Mesenchymal stem cell (in vitro differentiated cells and primary cell): ENCODE results near the gene KIAA0232.

Experiments
- DNase-seq: peaks from one replicate; pipeline ENCODE4 v3.0.0-alpha.2; 2013
- H2AFZ ChIP-seq: one replicate; pipeline ENCODE4 v1.6.1; 2013; ENCODE audit warnings: low read depth, mild to moderate bottlenecking, control low read depth, inconsistent platforms, low read length, moderate library complexity
- H2AK5ac ChIP-seq: 2 replicates; pipeline ENCODE4 v1.6.1; 2013; ENCODE audit warnings: low read length, moderate library complexity, mild to moderate bottlenecking, inconsistent platforms; ENCODE audit not compliant: severe bottlenecking
- H2BK120ac ChIP-seq: one replicate; pipeline ENCODE4 v1.6.1; 2013; ENCODE audit warnings: low read depth, mild to moderate bottlenecking, inconsistent platforms, low read length, moderate library complexity
- H2BK12ac ChIP-seq, 2 experiments: one replicate each; pipeline ENCODE4 v1.6.1; 2013; ENCODE audit warnings: inconsistent platforms in 2 of 2, low read length in 2 of 2, mild to moderate bottlenecking in 2 of 2, moderate library complexity in 2 of 2, control low read depth in 1 of 2
- H2BK15ac ChIP-seq: one replicate; pipeline ENCODE4 v1.6.1; 2013; ENCODE audit warnings: mild to moderate bottlenecking, low read depth, inconsistent platforms; ENCODE audit not compliant: poor library complexity, severe bottlenecking
- H2BK5ac ChIP-seq: 2 replicates; pipeline ENCODE4 v1.6.1; 2013; ENCODE audit warnings: low read depth, mild to moderate bottlenecking, low read length, control low read depth, inconsistent platforms; ENCODE audit not compliant: poor library complexity, severe bottlenecking
- H3K14ac ChIP-seq, 2 experiments: one replicate each; pipeline ENCODE4 v1.6.1; 2013; ENCODE audit warnings: inconsistent platforms in 2 of 2, low read length in 2 of 2, control low read depth in 1 of 2, mild to moderate bottlenecking in 1 of 2, moderate library complexity in 1 of 2
- H3K18ac ChIP-seq, 2 experiments: one replicate each; pipeline ENCODE4 v1.6.1; 2013; ENCODE audit warnings: inconsistent platforms in 2 of 2, low read length in 2 of 2, control low read depth in 1 of 2, low read depth in 1 of 2, mild to moderate bottlenecking in 1 of 2
- H3K23ac ChIP-seq, 2 experiments: one replicate each; pipeline ENCODE4 v1.6.1; 2013; ENCODE audit warnings: inconsistent platforms in 2 of 2, low read length in 2 of 2, mild to moderate bottlenecking in 2 of 2, moderate library complexity in 2 of 2, control low read depth in 1 of 2
- H3K27ac ChIP-seq: 2 replicates; pipeline ENCODE4 v1.5.1; 2013; ENCODE audit warnings: mild to moderate bottlenecking, moderate library complexity, low read length, control low read depth, inconsistent platforms; ENCODE audit not compliant: poor library complexity, severe bottlenecking
- H3K27me3 ChIP-seq, 2 experiments: 2 replicates each; pipeline versions ENCODE4 v1.6.1 to v1.7.0; 2013; ENCODE audit warnings: low read length in 2 of 2, mild to moderate bottlenecking in 2 of 2, moderate library complexity in 2 of 2, control low read depth in 1 of 2, inconsistent platforms in 1 of 2; ENCODE audit not compliant: control insufficient read depth in 1 of 2, insufficient read depth in 1 of 2
- H3K36me3 ChIP-seq, 2 experiments: 2 replicates each; pipeline versions ENCODE4 v1.6.1 to v1.7.0; 2013; ENCODE audit warnings: low read length in 2 of 2, control low read depth in 1 of 2, inconsistent platforms in 1 of 2, low read depth in 1 of 2, mild to moderate bottlenecking in 1 of 2; ENCODE audit not compliant: insufficient read depth in 2 of 2, control insufficient read depth in 1 of 2
- H3K4ac ChIP-seq, 2 experiments: one replicate each; pipeline ENCODE4 v1.6.1; 2013; ENCODE audit warnings: inconsistent platforms in 2 of 2, low read length in 2 of 2, mild to moderate bottlenecking in 2 of 2, moderate library complexity in 2 of 2, control low read depth in 1 of 2, low read depth in 1 of 2
- H3K4me1 ChIP-seq: 2 replicates; pipeline ENCODE4 v1.6.1; 2013; ENCODE audit warnings: low read depth, low read length, control low read depth; ENCODE audit not compliant: control insufficient read depth, insufficient read depth
- H3K4me2 ChIP-seq: 2 replicates; pipeline ENCODE4 v1.6.1; 2013; ENCODE audit warnings: low read length, mild to moderate bottlenecking, inconsistent platforms; ENCODE audit not compliant: poor library complexity, severe bottlenecking
- H3K4me3 ChIP-seq, 2 experiments: 2 replicates each; pipeline versions ENCODE4 v1.5.1 to v1.7.0; 2013; ENCODE audit warnings: low read length in 2 of 2, mild to moderate bottlenecking in 2 of 2, control low read depth in 1 of 2, low read depth in 1 of 2; ENCODE audit not compliant: insufficient read depth in 1 of 2
- H3K79me1 ChIP-seq: replicated peaks from 2 replicates; pipeline ENCODE4 v1.6.1; 2013; ENCODE audit warnings: mild to moderate bottlenecking, control low read depth, low read length, inconsistent platforms; ENCODE audit not compliant: poor library complexity, severe bottlenecking
- H3K9ac ChIP-seq: 2 replicates; pipeline ENCODE4 v1.7.0; 2013; ENCODE audit warnings: mild to moderate bottlenecking, low read length, moderate library complexity
- H3K9me3 ChIP-seq: 2 replicates; pipeline ENCODE4 v1.7.0; 2013; ENCODE audit warnings: mild to moderate bottlenecking, low read length; ENCODE audit not compliant: control insufficient read depth
- H4K8ac ChIP-seq: one replicate; pipeline ENCODE4 v1.6.1; 2013; ENCODE audit warnings: inconsistent platforms, mild to moderate bottlenecking, low read length, moderate library complexity
- H4K91ac ChIP-seq: one replicate; pipeline ENCODE4 v1.6.1; 2013; ENCODE audit warnings: mild to moderate bottlenecking, low read length, inconsistent platforms
- WGBS: methylation state at CpG from one replicate; pipeline ENCODE4 v1.1.7; 2013; ENCODE audit warnings: mixed read lengths; 5-methylcytosine and 5-hydroxymethylcytosine counted together

The KIAA0232 gene

DNA sequence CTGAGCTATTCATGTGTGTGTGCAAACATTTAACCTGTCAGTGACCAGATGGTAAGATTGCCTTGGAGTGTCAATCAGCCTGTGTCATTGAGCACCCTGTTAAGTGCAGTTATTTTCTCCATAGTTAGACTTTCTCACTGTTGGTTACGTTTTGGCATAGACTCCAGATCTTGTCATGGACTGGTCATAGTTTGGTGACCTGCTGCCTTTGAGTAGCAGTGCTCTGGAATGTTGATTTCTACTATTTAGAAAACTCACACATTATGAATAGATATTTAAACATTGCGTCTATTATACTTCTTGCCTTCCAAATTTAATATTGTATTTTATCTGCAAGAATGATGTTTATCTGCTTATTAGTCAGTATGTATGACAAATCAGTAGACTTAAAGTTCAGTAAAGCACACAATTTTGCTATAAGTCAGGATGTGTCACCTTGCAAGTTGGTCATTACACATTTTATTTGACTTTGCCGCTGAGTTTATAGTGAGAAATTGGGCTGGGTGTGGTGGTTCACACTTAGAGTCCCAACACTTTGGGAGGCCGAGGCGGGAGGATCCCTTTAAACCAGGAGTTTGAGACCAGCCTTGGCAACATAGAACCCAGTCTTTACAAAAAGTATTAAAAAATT lies 42.4 kb downstream of the KIAA0232 start:
- peaks cover 10 to 44% of the 10 kb centered on the region in 2 experiments for H3K36me3 ChIP-seq
- H2AFZ ChIP-seq = no peak overlapping the region
- H4K91ac ChIP-seq = no peak overlapping the region
- peaks cover 10% of the 10 kb centered on the region for H3K9me3 ChIP-seq
- H2BK120ac ChIP-seq = no peak overlapping the region
- H3K27ac ChIP-seq = no peak overlapping the region
- H3K4me1 ChIP-seq = peaks cover 1% of the 10 kb centered on the region
- H4K8ac ChIP-seq = no peak overlapping the region
- H3K18ac ChIP-seq = no peak overlapping the region
- no peak overlapping the region for H3K4ac ChIP-seq
- DNase-seq = no peak
- H3K4me3 ChIP-seq = no peak overlapping the region
- H3K23ac ChIP-seq = no peak overlapping the region
- H3K4me2 ChIP-seq = no peak overlapping the region
- H2AK5ac ChIP-seq = no peak overlapping the region
- H3K9ac ChIP-seq = no peak overlapping the region
- H2BK15ac ChIP-seq = no peak overlapping the region
- H3K27me3 ChIP-seq = no peaks in the 10 kb centered on the region
- H3K14ac ChIP-seq = no peak overlapping the region
- WGBS = 100% methylated on average over 4 of the region's 5 CpGs
- H3K79me1 ChIP-seq = peaks cover 23% of the 10 kb centered on the region
- no peak overlapping the region for H2BK5ac ChIP-seq
- no peak overlapping the region for H2BK12ac ChIP-seq

DNA sequence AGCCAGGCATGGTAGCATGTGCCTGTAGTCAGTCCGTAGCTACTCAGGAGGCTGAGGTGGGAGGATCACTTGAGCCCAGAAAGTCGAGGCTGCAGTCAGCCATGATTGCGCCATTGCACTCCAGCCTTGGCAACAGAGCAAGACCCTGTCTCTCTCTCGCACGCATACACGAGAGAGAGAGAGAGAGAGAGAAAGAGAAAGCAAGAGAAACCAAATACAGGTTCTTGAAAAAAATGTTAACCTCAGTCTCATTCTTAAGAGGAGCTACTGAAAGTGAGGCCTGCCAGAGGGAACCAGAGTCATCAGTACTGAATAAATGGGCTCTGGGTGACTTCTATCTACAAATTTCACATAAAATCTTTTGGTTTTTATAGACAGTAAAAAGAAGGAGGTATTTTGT lies 42.9 kb downstream of the KIAA0232 start:
- H2AFZ ChIP-seq = no peak overlapping the region
- no peak for DNase-seq
- WGBS = 90% methylated on average over 6 of the region's 6 CpGs
- H2BK5ac ChIP-seq = no peak overlapping the region
- no peak overlapping the region for H2BK120ac ChIP-seq
- H3K4ac ChIP-seq = no peak overlapping the region
- no peak overlapping the region for H3K9ac ChIP-seq
- no peak overlapping the region for H4K8ac ChIP-seq
- no peak overlapping the region for H3K4me2 ChIP-seq
- no peak overlapping the region for H3K18ac ChIP-seq
- H3K14ac ChIP-seq = no peak overlapping the region
- no peak overlapping the region for H2BK15ac ChIP-seq
- peaks cover 8% of the 10 kb centered on the region for H3K9me3 ChIP-seq
- H2AK5ac ChIP-seq = no peak overlapping the region
- no peak overlapping the region for H3K4me3 ChIP-seq
- no peak overlapping the region for H4K91ac ChIP-seq
- H3K27ac ChIP-seq = no peak overlapping the region
- H3K4me1 ChIP-seq = peaks cover 1% of the 10 kb centered on the region
- H3K79me1 ChIP-seq = peaks cover 20% of the 10 kb centered on the region
- H3K23ac ChIP-seq = no peak overlapping the region
- H3K27me3 ChIP-seq = no peaks in the 10 kb centered on the region
- no peak overlapping the region for H2BK12ac ChIP-seq
- peaks cover 12 to 47% of the 10 kb centered on the region in 2 experiments for H3K36me3 ChIP-seq

DNA sequence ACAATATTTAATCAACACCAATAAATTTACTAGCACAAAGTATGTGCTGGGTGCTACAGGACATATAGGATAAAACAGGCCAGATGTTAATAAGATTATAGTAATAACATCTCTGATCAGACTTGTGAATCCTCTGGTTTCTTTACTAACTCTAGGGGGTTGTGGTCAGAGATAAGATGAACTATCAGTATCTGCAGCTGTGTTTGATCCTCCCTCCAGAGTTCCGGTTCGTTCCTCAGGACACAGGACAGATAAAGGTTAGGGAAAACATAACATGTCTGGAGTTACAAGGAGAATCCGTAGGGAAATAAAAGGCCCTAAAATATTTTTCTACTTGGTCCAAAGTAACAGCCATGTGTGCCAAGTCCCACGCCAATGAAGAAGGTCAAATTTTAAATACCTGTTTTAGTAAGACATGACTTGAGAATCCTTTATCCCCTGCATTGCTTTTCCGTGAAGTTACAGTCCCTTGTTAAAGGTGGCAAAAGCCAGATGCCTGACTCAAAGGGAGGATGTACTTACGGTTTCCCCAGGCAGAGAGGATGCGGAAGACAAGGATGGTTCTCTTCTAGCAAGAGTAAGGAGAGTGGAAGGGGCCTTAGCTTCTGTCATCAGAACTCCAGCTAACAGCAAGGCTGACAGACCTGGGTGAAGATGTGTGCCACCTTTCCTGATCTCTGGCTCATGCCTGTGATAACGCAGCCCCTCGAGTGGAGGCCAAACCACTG lies 44.4 kb downstream of the KIAA0232 start:
- Histone ChIP-seq H3K4me1 (peaks cover 1% of the 10 kb centered on the region), H3K9ac (no peak overlapping the region), H3K14ac (no peak overlapping the region), H3K4me2 (no peak overlapping the region), H3K9me3 (no peaks in the 10 kb centered on the region), H3K23ac (peak overlapping the region in 1 of 2 experiments; percentile 42), H4K8ac (no peak overlapping the region), H2BK12ac (peak overlapping the region in 1 of 2 experiments; percentile 47), H3K4ac (no peak overlapping the region), H2BK120ac (no peak overlapping the region), H2BK5ac (no peak overlapping the region), H4K91ac (no peak overlapping the region), H2AK5ac (no peak overlapping the region), H3K27me3 (no peaks in the 10 kb centered on the region), H3K79me1 (peaks cover 26% of the 10 kb centered on the region), H3K4me3 (no peak overlapping the region), H3K27ac (no peak overlapping the region), H3K36me3 (peaks cover 17 to 59% of the 10 kb centered on the region in 2 experiments), H2BK15ac (no peak overlapping the region), H2AFZ (peak overlapping the region; percentile 10), H3K18ac (no peak overlapping the region)
- 84% methylated on average over 9 of the region's 9 CpGs for WGBS
- DNase-seq = no peak

DNA sequence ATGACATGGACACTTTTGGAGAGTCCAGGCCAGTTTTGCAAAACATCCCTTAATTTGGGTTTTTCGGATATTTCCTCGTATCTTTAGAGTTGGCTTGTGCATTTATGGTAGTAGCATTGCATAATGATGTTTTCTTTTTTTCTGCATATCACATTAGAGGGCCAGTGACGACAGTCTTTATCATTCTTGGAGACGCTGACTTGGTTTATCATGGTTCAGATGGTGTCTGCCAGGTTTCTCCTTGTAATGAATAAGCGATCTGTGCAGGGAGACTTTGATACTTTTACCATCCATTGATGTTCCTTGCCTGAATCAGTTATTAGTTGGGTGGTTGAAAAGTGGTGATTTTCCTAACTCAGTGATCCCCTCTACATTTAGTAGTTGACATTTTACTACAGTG lies 46.6 kb downstream of the KIAA0232 start:
- Histone ChIP-seq H3K4me1 (no peaks in the 10 kb centered on the region), H2AFZ (no peak overlapping the region), H4K91ac (no peak overlapping the region), H3K27me3 (no peaks in the 10 kb centered on the region), H3K9ac (no peak overlapping the region), H2BK12ac (no peak overlapping the region), H2BK5ac (no peak overlapping the region), H3K23ac (no peak overlapping the region), H3K18ac (no peak overlapping the region), H2BK120ac (no peak overlapping the region), H3K36me3 (peaks cover 20 to 76% of the 10 kb centered on the region in 2 experiments), H2AK5ac (no peak overlapping the region), H3K27ac (no peak overlapping the region), H3K4me2 (no peak overlapping the region), H3K14ac (no peak overlapping the region), H3K4me3 (no peak overlapping the region), H3K79me1 (peaks cover 26% of the 10 kb centered on the region), H3K9me3 (no peaks in the 10 kb centered on the region), H2BK15ac (no peak overlapping the region), H4K8ac (no peak overlapping the region), H3K4ac (no peak overlapping the region)
- DNase-seq = no peak
- WGBS = 97% methylated on average over 4 of the region's 5 CpGs
